ENCODE results near the gene TRIP4. TPM values are rescaled to one million over a fixed set of nuclear protein-coding genes. Genes with fewer than 3 reads are reported as not detected.
A peak's percentile ranks its signal among the peaks of the same experiment; 100 is the strongest.

Gene TRIP4
- total RNA-seq, 1 donor from 2014 or later: 13.5 TPM

GRCh38 chr15:64485796-64486195 is 98.2 kb downstream of the TRIP4 start:
- no peak for DNase-seq (ENCODE audit: low spot score)

- DNase-seq (ENCODE audit: low spot score): no peak
Measured at GRCh38 chr15:64490598-64491259, 103.1 kb downstream of the TRIP4 start.

- no peak for DNase-seq (ENCODE audit: low spot score)
Measured at GRCh38 chr15:64493641-64494040, 106.0 kb downstream of the TRIP4 start.

GRCh38 chr15:64495968-64496367 is 108.3 kb downstream of the TRIP4 start:
- peak; percentile 19 for DNase-seq (ENCODE audit: low spot score)

GRCh38 chr15:64500695-64501395 is 113.2 kb downstream of the TRIP4 start:
- no peak for DNase-seq (ENCODE audit: low spot score)

GRCh38 chr15:64501396-64501715 is 113.7 kb downstream of the TRIP4 start:
- DNase-seq (ENCODE audit: low spot score): no peak

GRCh38 chr15:64502151-64502550 is 114.5 kb downstream of the TRIP4 start:
- no peak for DNase-seq (ENCODE audit: low spot score)

- DNase-seq (ENCODE audit: low spot score): no peak
Measured at GRCh38 chr15:64502551-64502950, 114.9 kb downstream of the TRIP4 start.

GRCh38 chr15:64503197-64503596 is 115.6 kb downstream of the TRIP4 start:
- peak; percentile 18 for DNase-seq (ENCODE audit: low spot score)

GRCh38 chr15:64503640-64504039 is 116.0 kb downstream of the TRIP4 start:
- no peak for DNase-seq (ENCODE audit: low spot score)

Other genes starting within 250 kb of the TRIP4 start
- 4.1 TPM for gene SNX22, start 236.1 kb upstream of the TRIP4 start, total RNA-seq (ENCODE audit: insufficient read depth, low replicate concordance)
- gene PPIB, start 224.8 kb upstream of the TRIP4 start, total RNA-seq (ENCODE audit: insufficient read depth, low replicate concordance): 384 TPM
- gene CSNK1G1, start 31.7 kb upstream of the TRIP4 start, total RNA-seq (ENCODE audit: insufficient read depth, low replicate concordance): 23.6 TPM
- 9.1 TPM for gene PCLAF, start 6.4 kb upstream of the TRIP4 start, total RNA-seq (ENCODE audit: insufficient read depth, low replicate concordance)
- 14.4 TPM for gene ZNF609, start 72.7 kb downstream of the TRIP4 start, total RNA-seq (ENCODE audit: insufficient read depth, low replicate concordance)

Data from umbilical cord (tissue), 2 donors.